OCI-LY7 (cell line): Measurements from ENCODE around the gene PCDHA8.
"Not testable (repeated sequence)": the region's sequence is repeated elsewhere in the genome, so short reads cannot be mapped to it uniquely, and the experiment has no call there.

Source experiments
- EZH2phosphoT487 ChIP-seq: fragments of 200-600 bp; sonication (generic); IDR thresholded peaks from 2 replicates; pipeline ENCODE4 v1.6.1; 2018; ENCODE audit warnings: low read depth, borderline replicate concordance, mild to moderate bottlenecking, mixed run types, antibody characterized with exemption, low read length, moderate library complexity, mixed read lengths
- TF ChIP-seq, protein P1 (sequence below): fragments of 200-600 bp; sonication (generic); conservative IDR thresholded peaks from 2 replicates; pipeline ENCODE4 v1.5.1; 2014; ENCODE audit warnings: mild to moderate bottlenecking, antibody characterized with exemption, low read length, moderate library complexity, mixed read lengths

DNA sequence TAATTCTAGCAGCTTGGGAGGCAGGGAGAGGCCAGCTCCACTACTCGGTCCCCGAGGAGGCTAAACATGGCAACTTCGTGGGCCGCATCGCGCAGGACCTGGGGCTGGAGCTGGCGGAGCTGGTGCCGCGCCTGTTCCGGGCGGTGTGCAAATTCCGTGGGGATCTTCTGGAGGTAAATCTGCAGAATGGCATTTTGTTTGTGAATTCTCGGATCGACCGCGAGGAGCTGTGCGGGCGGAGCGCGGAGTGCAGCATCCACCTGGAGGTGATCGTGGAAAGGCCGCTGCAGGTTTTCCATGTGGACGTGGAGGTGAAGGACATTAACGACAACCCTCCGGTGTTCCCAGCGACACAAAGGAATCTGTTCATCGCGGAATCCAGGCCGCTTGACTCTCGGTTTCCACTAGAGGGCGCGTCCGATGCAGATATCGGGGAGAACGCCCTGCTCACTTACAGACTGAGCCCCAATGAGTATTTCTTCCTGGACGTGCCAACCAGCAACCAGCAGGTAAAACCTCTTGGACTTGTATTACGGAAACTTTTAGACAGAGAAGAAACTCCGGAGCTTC is 6.5 kb upstream of the PCDHA8 start:
- TF ChIP-seq, protein P1, sequence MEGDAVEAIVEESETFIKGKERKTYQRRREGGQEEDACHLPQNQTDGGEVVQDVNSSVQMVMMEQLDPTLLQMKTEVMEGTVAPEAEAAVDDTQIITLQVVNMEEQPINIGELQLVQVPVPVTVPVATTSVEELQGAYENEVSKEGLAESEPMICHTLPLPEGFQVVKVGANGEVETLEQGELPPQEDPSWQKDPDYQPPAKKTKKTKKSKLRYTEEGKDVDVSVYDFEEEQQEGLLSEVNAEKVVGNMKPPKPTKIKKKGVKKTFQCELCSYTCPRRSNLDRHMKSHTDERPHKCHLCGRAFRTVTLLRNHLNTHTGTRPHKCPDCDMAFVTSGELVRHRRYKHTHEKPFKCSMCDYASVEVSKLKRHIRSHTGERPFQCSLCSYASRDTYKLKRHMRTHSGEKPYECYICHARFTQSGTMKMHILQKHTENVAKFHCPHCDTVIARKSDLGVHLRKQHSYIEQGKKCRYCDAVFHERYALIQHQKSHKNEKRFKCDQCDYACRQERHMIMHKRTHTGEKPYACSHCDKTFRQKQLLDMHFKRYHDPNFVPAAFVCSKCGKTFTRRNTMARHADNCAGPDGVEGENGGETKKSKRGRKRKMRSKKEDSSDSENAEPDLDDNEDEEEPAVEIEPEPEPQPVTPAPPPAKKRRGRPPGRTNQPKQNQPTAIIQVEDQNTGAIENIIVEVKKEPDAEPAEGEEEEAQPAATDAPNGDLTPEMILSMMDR, result not testable (repeated sequence)
- not testable (repeated sequence) for TF ChIP-seq EZH2phosphoT487
